Measurements from ENCODE around the gene ACTN1.

- TF ChIP-seq CTCF (IDR thresholded peaks at IDR 0.05; ENCODE audit: low read length) (no peak), EZH2 (IDR thresholded peaks at IDR 0.05; ENCODE audit: borderline replicate concordance, low read length) (no peak)
These were observed 143.0 kb downstream of the ACTN1 start for GRCh38 chr14:68836082-68836481.
